ENCODE measurements around the gene NECTIN2. TPM values are rescaled to one million over a fixed set of nuclear protein-coding genes. Genes with fewer than 3 reads are reported as not detected.
A peak's percentile ranks its signal among the peaks of the same experiment; 100 is the strongest.

Gene NECTIN2
- total RNA-seq, 1 experiment from 2014 or later = 76.7 TPM

DNA sequence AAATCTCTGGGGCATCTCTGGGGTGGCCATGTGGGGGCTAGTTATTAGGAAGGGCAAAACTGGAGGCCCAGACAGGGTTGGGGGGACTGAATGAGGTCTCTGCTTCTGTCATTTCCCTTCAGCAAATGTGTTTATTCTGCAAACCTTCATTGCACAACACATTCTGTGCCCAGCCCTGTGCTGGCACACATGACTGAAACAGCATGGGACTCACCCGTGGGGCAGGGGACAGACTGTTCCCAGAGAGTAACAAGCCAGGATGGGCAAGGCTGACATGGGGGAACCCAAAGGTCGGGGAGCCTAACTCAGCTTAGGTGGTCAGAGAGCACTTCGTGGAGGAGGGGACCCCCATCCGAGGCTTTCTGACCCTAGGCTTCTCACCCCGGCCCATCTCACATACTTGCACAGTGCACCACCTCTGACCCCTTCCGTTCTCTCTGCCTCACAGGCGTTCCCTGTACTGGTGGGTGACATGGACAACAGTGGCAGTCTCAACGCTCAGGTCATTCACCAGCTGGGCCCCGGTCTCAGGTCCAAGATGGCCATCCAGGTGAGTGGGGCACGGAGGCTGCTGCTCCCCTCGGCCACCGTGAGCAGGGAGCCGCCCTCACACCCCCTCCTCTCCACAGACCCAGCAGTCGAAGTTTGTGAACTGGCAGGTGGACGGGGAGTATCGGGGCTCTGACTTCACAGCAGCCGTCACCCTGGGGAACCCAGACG, 47.4 kb downstream of the NECTIN2 start:
- H3K36me3 ChIP-seq (ENCODE audit: insufficient read depth, low read length, poor library complexity, severe bottlenecking) = peaks cover 51% of the 10 kb centered on the region
- no peak for DNase-seq (ENCODE audit: low spot score)
- no peaks in the 10 kb centered on the region for H3K27me3 ChIP-seq (replicated peaks; ENCODE audit: insufficient read depth, low read depth, low read length, poor library complexity)
- H3K4me1 ChIP-seq (ENCODE audit: insufficient read depth, low read length, poor library complexity, severe bottlenecking) = peaks cover 14% of the 10 kb centered on the region
- H3K4me3 ChIP-seq (ENCODE audit: low read depth, low read length, poor library complexity, severe bottlenecking) = no peak overlapping the region
- intact Hi-C loops (cut with micrococcal nuclease; ENCODE audit: unreplicated experiment) = no loop called here
- BruUV-seq (replicated peaks) = no TSS peak
- POLR2A ChIA-PET (ENCODE audit: low non-redundant PET) = no interaction called here
- TF ChIP-seq CTCF (conservative IDR thresholded peaks at IDR 0.05; ENCODE audit: low read depth, low read length) = no peak
- TF ChIP-seq EZH2 (IDR thresholded peaks at IDR 0.05; ENCODE audit: borderline replicate concordance, low read depth, low read length, poor library complexity, severe bottlenecking) = no peak
- no peaks in the 10 kb centered on the region for H3K9me3 ChIP-seq (ENCODE audit: low read depth, low read length, poor library complexity, severe bottlenecking)
- CTCF ChIA-PET = no interaction called here
- no peak overlapping the region for H3K27ac ChIP-seq (ENCODE audit: low read depth, low read length, poor library complexity, severe bottlenecking)

GRCh38 chr19:44894052-44894400, 47.9 kb downstream of the NECTIN2 start:
- CTCF ChIA-PET = no interaction called here
- no peaks in the 10 kb centered on the region for H3K9me3 ChIP-seq (ENCODE audit: low read depth, low read length, poor library complexity, severe bottlenecking)
- peaks cover 14% of the 10 kb centered on the region for H3K4me1 ChIP-seq (ENCODE audit: insufficient read depth, low read length, poor library complexity, severe bottlenecking)
- peaks cover 51% of the 10 kb centered on the region for H3K36me3 ChIP-seq (ENCODE audit: insufficient read depth, low read length, poor library complexity, severe bottlenecking)
- POLR2A ChIA-PET (ENCODE audit: low non-redundant PET) = interaction anchor here (0.7 kb wide), 1 partner anchor 61 kb away, joined by 16 read pairs; the partner anchor contains the start of gene CLPTM1
- no peaks in the 10 kb centered on the region for H3K27me3 ChIP-seq (replicated peaks; ENCODE audit: insufficient read depth, low read depth, low read length, poor library complexity)
- TSS peak; percentile 3 for BruUV-seq (replicated peaks)
- intact Hi-C loops (cut with micrococcal nuclease; ENCODE audit: unreplicated experiment) = no loop called here
- no peak for DNase-seq (ENCODE audit: low spot score)
- H3K4me3 ChIP-seq (ENCODE audit: low read depth, low read length, poor library complexity, severe bottlenecking) = no peak overlapping the region
- TF ChIP-seq EZH2 (IDR thresholded peaks at IDR 0.05; ENCODE audit: borderline replicate concordance, low read depth, low read length, poor library complexity, severe bottlenecking) = no peak
- TF ChIP-seq CTCF (conservative IDR thresholded peaks at IDR 0.05; ENCODE audit: low read depth, low read length) = no peak
- H3K27ac ChIP-seq (ENCODE audit: low read depth, low read length, poor library complexity, severe bottlenecking) = no peak overlapping the region

DNA sequence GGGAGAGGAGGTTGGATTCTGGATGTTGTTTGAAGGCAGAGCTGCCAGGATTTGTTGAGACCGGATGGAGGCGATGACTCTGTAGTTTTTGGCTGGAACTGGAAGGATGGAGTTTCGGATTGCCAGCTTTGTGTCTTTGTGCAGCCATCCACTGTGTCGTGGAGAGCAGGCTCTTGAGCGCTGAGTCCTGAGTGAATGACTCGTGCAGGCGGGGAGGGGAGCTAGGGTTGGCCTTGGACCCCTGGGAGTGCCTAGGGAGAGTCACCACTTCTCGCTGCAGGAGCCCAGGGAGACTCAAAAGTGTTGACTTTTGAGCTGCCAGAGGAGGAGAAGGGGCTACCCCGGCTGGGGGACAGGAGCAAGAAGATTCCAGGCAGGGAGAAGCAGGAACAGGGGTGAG, 48.8 kb downstream of the NECTIN2 start:
- no peak for TF ChIP-seq CTCF (conservative IDR thresholded peaks at IDR 0.05; ENCODE audit: low read depth, low read length)
- no peak for TF ChIP-seq EZH2 (IDR thresholded peaks at IDR 0.05; ENCODE audit: borderline replicate concordance, low read depth, low read length, poor library complexity, severe bottlenecking)
- intact Hi-C loops (cut with micrococcal nuclease; ENCODE audit: unreplicated experiment) = no loop called here

More for the DNA sequence above, 48.8 kb downstream of the NECTIN2 start:
- no peak for DNase-seq (ENCODE audit: low spot score)
- no TSS peak for BruUV-seq (replicated peaks)
- Histone ChIP-seq H3K27ac (ENCODE audit: low read depth, low read length, poor library complexity, severe bottlenecking) (no peak overlapping the region), H3K36me3 (ENCODE audit: insufficient read depth, low read length, poor library complexity, severe bottlenecking) (peaks cover 54% of the 10 kb centered on the region), H3K4me1 (ENCODE audit: insufficient read depth, low read length, poor library complexity, severe bottlenecking) (peaks cover 10% of the 10 kb centered on the region), H3K27me3 (replicated peaks; ENCODE audit: insufficient read depth, low read depth, low read length, poor library complexity) (no peaks in the 10 kb centered on the region), H3K4me3 (ENCODE audit: low read depth, low read length, poor library complexity, severe bottlenecking) (no peak overlapping the region), H3K9me3 (ENCODE audit: low read depth, low read length, poor library complexity, severe bottlenecking) (no peaks in the 10 kb centered on the region)
- POLR2A ChIA-PET (ENCODE audit: low non-redundant PET) = no interaction called here
- CTCF ChIA-PET = no interaction called here

Data from A673 (cell line).